Hepatocyte (in vitro differentiated cells): ENCODE results near the gene FOXN3.

Experiments used
- EZH2 ChIP-seq: fragments of 200-600 bp; sonication (generic); IDR thresholded peaks from 2 replicates; pipeline ENCODE4 v1.6.1; 2016; ENCODE audit warnings: antibody characterized with exemption, mild to moderate bottlenecking, borderline replicate concordance
- TF ChIP-seq, protein P1 (sequence below): fragments of 200-600 bp; sonication (generic); IDR thresholded peaks from 2 replicates; pipeline ENCODE4 v1.5.1; 2016; ENCODE audit warnings: antibody characterized with exemption, mild to moderate bottlenecking; ENCODE audit not compliant: poor library complexity

DNA sequence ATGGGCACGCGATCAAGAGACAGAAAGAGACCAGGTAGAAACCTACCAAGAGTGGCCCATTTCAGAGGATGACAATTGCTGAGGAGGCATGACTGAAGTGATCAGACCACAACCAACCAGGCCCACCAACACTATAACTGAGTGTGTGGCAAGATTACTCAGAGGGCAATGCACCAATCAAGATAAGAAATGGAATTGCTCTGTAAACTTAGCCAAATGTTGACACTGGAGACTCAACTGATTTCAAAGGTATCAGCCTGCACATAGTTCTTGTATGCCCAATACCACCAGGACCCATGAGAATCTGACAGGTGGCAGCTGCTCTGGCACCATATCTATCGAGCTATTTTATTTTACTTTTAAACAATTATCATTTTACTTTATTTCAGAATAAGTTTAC is 128.9 kb downstream of the FOXN3 start:
- TF ChIP-seq, protein P1, sequence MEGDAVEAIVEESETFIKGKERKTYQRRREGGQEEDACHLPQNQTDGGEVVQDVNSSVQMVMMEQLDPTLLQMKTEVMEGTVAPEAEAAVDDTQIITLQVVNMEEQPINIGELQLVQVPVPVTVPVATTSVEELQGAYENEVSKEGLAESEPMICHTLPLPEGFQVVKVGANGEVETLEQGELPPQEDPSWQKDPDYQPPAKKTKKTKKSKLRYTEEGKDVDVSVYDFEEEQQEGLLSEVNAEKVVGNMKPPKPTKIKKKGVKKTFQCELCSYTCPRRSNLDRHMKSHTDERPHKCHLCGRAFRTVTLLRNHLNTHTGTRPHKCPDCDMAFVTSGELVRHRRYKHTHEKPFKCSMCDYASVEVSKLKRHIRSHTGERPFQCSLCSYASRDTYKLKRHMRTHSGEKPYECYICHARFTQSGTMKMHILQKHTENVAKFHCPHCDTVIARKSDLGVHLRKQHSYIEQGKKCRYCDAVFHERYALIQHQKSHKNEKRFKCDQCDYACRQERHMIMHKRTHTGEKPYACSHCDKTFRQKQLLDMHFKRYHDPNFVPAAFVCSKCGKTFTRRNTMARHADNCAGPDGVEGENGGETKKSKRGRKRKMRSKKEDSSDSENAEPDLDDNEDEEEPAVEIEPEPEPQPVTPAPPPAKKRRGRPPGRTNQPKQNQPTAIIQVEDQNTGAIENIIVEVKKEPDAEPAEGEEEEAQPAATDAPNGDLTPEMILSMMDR, result no peak
- no peak for TF ChIP-seq EZH2
